SK-N-SH treated with all-trans-retinoic acid at 6 μM for 48 hours (cell line): ENCODE data around the gene RSPO4.

Experiments used
- ATAC-seq: fragments of 200-7000 bp; cut with Tn5 transposase; 3 replicates; pipeline ENCODE4 v1.9.1; 2020; ENCODE audit warnings: mild to moderate bottlenecking, moderate library complexity
- ARNTL ChIP-seq: fragments of 450-650 bp; formaldehyde crosslinking; IDR thresholded peaks from 2 replicates; pipeline ENCODE4 v1.5.0; 2020; ENCODE audit warnings: low read depth, mild to moderate bottlenecking, moderate library complexity, borderline replicate concordance
- CREB5 ChIP-seq: fragments of 250-450 bp; sonication (Bioruptor Pico); IDR thresholded peaks from 2 replicates; pipeline ENCODE4 v1.5.1; 2020; ENCODE audit warnings: low read depth, mild to moderate bottlenecking, moderate library complexity
- CSDC2 ChIP-seq: fragments of 250-450 bp; sonication (Bioruptor Pico); IDR thresholded peaks from 2 replicates; pipeline ENCODE4 v1.5.0; 2020; ENCODE audit warnings: mild to moderate bottlenecking, moderate library complexity
- ESRRG ChIP-seq: fragments of 250-450 bp; sonication (Bioruptor Pico); IDR thresholded peaks from 2 replicates; pipeline ENCODE4 v1.6.1; 2021; ENCODE audit warnings: mild to moderate bottlenecking
- GLIS3 ChIP-seq: fragments of 250-450 bp; sonication (Bioruptor Pico); IDR thresholded peaks from 2 replicates; pipeline ENCODE4 v1.5.0; 2020; ENCODE audit warnings: mild to moderate bottlenecking, moderate library complexity
- ISL1 ChIP-seq: fragments of 250-450 bp; sonication (Bioruptor Pico); IDR thresholded peaks from 2 replicates; pipeline ENCODE4 v2.1.2; 2022; ENCODE audit warnings: mild to moderate bottlenecking, moderate library complexity
- OSR1 ChIP-seq: fragments of 250-450 bp; sonication (Bioruptor Pico); IDR thresholded peaks from 2 replicates; pipeline ENCODE4 v1.8.0; 2022; ENCODE audit warnings: moderate library complexity, mild to moderate bottlenecking, inconsistent platforms
- PATZ1 ChIP-seq: fragments of 250-450 bp; sonication (Bioruptor Pico); IDR thresholded peaks from 2 replicates; pipeline ENCODE4 v1.8.0; 2020; ENCODE audit warnings: mild to moderate bottlenecking, moderate library complexity, borderline replicate concordance
- POU6F1 ChIP-seq: fragments of 250-450 bp; sonication (Bioruptor Pico); IDR thresholded peaks from 2 replicates; pipeline ENCODE4 v1.8.0; 2021; ENCODE audit warnings: low read depth, mild to moderate bottlenecking, moderate library complexity, borderline replicate concordance
- PPARA ChIP-seq: fragments of 250-450 bp; sonication (Bioruptor Pico); IDR thresholded peaks from 2 replicates; pipeline ENCODE4 v1.5.0; 2020; ENCODE audit warnings: mild to moderate bottlenecking, borderline replicate concordance
- RARB ChIP-seq: fragments of 250-450 bp; sonication (Bioruptor Pico); IDR thresholded peaks from 2 replicates; pipeline ENCODE4 v1.8.0; 2021; ENCODE audit warnings: mild to moderate bottlenecking, moderate library complexity
- SNAI2 ChIP-seq: fragments of 250-450 bp; sonication (Bioruptor Pico); IDR thresholded peaks from 2 replicates; pipeline ENCODE4 v1.5.0; 2020; ENCODE audit warnings: mild to moderate bottlenecking, moderate library complexity
- TCF4 ChIP-seq: fragments of 250-450 bp; sonication (Bioruptor Pico); IDR thresholded peaks from 2 replicates; pipeline ENCODE4 v1.8.0; 2021; ENCODE audit warnings: mild to moderate bottlenecking, moderate library complexity, borderline replicate concordance
- TOX ChIP-seq: fragments of 250-450 bp; sonication (Bioruptor Pico); IDR thresholded peaks from 2 replicates; pipeline ENCODE4 v1.8.0; 2021; ENCODE audit warnings: mild to moderate bottlenecking, moderate library complexity, borderline replicate concordance
- ZC3H10 ChIP-seq: fragments of 250-450 bp; sonication (Bioruptor Pico); IDR thresholded peaks from 2 replicates; pipeline ENCODE4 v1.5.1; 2021; ENCODE audit warnings: mild to moderate bottlenecking, moderate library complexity
- ZFP3 ChIP-seq: fragments of 250-450 bp; sonication (Bioruptor Pico); IDR thresholded peaks from 2 replicates; pipeline ENCODE4 v1.5.0; 2020; ENCODE audit warnings: mild to moderate bottlenecking, moderate library complexity
- ZFP30 ChIP-seq: fragments of 450-650 bp; formaldehyde crosslinking; IDR thresholded peaks from 2 replicates; pipeline ENCODE4 v1.5.0; 2022; ENCODE audit warnings: mild to moderate bottlenecking, moderate library complexity
- ZNF565 ChIP-seq: fragments of 450-650 bp; formaldehyde crosslinking; conservative IDR thresholded peaks from 2 replicates; pipeline ENCODE4 v1.5.0; 2020; ENCODE audit warnings: low read depth, mild to moderate bottlenecking, moderate library complexity
- ZNF70 ChIP-seq: fragments of 450-650 bp; formaldehyde crosslinking; IDR thresholded peaks from 2 replicates; pipeline ENCODE4 v1.5.0; 2020; ENCODE audit warnings: mild to moderate bottlenecking, moderate library complexity
- ZNF8 ChIP-seq: fragments of 450-650 bp; formaldehyde crosslinking; IDR thresholded peaks from 2 replicates; pipeline ENCODE4 v1.5.0; 2020; ENCODE audit warnings: mild to moderate bottlenecking, moderate library complexity
- TF ChIP-seq, protein P1 (sequence below): fragments of 250-450 bp; sonication (Bioruptor Pico); IDR thresholded peaks from 2 replicates; pipeline ENCODE4 v1.5.1; 2021; ENCODE audit warnings: mild to moderate bottlenecking, moderate library complexity
- TF ChIP-seq, protein P2 (sequence below): fragments of 250-450 bp; sonication (Bioruptor Pico); IDR thresholded peaks from 2 replicates; pipeline ENCODE4 v1.5.0; 2020; ENCODE audit warnings: mild to moderate bottlenecking, moderate library complexity

The RSPO4 gene

GRCh38 chr20:1015181-1015580 lies 13.1 kb upstream of the RSPO4 start:
- no peak for TF ChIP-seq RARB (CRISPR knock-in tag)
- TF ChIP-seq ESRRG: no peak
- TF ChIP-seq SNAI2: no peak
- TF ChIP-seq, all 23 proteins: peak for 0
- ATAC-seq: no peak

- no peak for ATAC-seq
- no peak for TF ChIP-seq ZC3H10
- TF ChIP-seq ISL1: no peak
- TF ChIP-seq CSDC2 (CRISPR knock-in tag): no peak
- no peak for TF ChIP-seq ZFP3
- TF ChIP-seq ZFP30 (CRISPR knock-in tag): no peak
- no peak for TF ChIP-seq ARNTL
- no peak for TF ChIP-seq PATZ1
- no peak for TF ChIP-seq ZNF565 (CRISPR knock-in tag)
- TF ChIP-seq ZNF70 (CRISPR knock-in tag): no peak
- TF ChIP-seq TCF4 (CRISPR knock-in tag): no peak
- TF ChIP-seq, protein P1, sequence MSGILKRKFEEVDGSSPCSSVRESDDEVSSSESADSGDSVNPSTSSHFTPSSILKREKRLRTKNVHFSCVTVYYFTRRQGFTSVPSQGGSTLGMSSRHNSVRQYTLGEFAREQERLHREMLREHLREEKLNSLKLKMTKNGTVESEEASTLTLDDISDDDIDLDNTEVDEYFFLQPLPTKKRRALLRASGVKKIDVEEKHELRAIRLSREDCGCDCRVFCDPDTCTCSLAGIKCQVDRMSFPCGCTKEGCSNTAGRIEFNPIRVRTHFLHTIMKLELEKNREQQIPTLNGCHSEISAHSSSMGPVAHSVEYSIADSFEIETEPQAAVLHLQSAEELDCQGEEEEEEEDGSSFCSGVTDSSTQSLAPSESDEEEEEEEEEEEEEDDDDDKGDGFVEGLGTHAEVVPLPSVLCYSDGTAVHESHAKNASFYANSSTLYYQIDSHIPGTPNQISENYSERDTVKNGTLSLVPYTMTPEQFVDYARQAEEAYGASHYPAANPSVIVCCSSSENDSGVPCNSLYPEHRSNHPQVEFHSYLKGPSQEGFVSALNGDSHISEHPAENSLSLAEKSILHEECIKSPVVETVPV (CRISPR knock-in tag): no peak
- TF ChIP-seq PPARA (CRISPR knock-in tag): no peak
Observed at GRCh38 chr20:1014471-1014870, 12.4 kb upstream of the RSPO4 start.

DNA sequence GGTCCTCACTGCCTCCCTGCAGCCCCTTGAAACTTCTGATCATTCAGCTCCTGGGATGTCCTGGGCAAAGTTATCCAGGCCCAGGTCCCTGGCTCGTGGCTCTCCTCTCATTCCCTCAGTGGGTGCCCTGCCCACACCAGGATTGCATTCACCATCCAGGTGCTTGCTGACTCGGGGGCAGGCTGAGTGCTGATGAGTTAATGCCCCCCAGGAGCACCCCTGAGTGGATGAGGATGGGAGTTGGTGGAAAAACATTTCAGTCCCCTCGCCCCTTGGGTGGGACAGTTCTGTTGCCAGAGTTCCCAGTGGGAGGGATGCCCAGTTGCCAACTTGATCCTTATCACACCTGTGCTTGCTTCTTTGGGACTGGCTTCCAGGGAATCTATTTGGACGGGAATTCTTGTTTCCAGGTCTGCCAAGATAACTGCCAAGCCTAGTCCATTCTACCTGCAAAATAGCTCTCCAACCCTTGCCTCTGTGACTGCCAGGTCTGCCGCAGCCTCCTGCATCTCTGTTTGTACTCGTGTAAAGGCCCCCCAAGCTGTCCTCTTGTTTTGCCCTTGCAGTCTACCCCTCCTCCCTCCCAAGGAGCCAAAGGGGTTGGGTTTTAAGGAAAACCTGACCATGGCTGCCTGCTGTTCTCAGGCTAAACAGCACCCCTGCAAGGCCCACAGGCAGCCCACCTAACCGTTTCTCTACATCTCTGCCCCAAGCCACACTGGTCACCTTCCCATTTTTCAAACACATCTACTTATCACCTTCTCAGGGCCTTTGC lies 11.6 kb upstream of the RSPO4 start:
- ATAC-seq: no peak
- no peak for TF ChIP-seq OSR1 (CRISPR knock-in tag)
- no peak for TF ChIP-seq TCF4 (CRISPR knock-in tag)
- no peak for TF ChIP-seq PPARA (CRISPR knock-in tag)
- no peak for TF ChIP-seq ARNTL
- no peak for TF ChIP-seq SNAI2
- no peak for TF ChIP-seq ZNF8 (CRISPR knock-in tag)
- TF ChIP-seq ZNF70 (CRISPR knock-in tag): no peak
- no peak for TF ChIP-seq PATZ1
- TF ChIP-seq CSDC2 (CRISPR knock-in tag): no peak
- no peak for TF ChIP-seq ZNF565 (CRISPR knock-in tag)

DNA sequence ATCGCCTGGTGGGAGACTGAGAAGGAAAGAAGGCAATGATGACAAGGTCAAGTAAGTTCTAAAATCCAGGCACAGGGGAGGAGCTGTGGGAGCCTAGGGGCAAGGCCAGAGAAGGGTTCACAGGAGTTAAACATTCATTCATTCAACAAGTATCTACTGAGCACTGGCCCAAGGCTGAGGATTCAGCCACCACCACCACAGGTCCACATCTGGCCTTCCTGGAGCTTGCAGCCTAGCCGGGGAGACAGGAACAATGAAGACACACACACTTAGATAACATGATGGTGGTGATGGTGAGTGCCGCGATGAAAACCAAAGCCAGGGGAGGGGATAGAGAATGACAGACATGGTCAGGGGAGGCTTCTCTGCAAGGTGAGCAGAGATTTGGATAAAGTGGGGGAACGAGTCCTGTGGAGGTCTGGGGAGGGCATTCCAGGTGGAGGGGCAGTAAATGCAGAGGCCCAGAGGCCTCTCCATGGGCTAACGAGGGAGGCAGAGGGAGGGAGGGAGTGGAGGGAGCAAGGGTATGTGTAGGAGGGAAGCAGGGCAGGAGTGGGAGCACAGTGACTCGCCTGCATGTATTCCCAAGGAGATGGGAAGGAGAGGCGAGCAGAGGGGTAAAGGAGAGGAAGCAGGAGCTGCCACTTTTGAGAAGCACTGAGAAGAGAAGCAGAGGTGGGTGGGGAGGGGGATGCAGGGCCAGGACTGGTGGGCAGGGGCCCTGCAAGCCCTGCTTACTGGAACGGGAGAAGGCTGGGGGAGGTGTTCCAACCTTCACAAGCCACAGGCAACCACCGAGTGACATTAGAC lies 10.5 kb upstream of the RSPO4 start:
- no peak for ATAC-seq
- no peak for TF ChIP-seq CSDC2 (CRISPR knock-in tag)

DNA sequence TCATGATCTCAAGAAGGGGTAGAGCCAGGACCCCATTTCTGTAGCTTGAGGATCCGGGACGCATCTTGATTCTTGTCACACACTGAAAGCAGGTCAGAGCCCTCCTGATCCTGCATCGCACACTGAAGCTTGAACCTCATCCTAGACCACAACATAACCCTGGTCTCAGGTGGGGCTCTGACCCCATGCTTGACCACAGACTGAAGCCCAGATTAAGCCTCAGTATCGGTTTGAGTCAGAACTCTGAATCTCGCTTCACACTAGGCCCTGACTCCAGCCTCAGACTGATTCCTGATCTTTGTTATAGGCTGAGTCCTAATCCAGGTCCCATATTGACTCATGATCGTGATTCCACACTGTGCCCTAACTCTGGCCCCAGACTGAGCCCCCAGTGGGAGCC lies 8.5 kb upstream of the RSPO4 start:
- ATAC-seq: no peak
- TF ChIP-seq, protein P2, sequence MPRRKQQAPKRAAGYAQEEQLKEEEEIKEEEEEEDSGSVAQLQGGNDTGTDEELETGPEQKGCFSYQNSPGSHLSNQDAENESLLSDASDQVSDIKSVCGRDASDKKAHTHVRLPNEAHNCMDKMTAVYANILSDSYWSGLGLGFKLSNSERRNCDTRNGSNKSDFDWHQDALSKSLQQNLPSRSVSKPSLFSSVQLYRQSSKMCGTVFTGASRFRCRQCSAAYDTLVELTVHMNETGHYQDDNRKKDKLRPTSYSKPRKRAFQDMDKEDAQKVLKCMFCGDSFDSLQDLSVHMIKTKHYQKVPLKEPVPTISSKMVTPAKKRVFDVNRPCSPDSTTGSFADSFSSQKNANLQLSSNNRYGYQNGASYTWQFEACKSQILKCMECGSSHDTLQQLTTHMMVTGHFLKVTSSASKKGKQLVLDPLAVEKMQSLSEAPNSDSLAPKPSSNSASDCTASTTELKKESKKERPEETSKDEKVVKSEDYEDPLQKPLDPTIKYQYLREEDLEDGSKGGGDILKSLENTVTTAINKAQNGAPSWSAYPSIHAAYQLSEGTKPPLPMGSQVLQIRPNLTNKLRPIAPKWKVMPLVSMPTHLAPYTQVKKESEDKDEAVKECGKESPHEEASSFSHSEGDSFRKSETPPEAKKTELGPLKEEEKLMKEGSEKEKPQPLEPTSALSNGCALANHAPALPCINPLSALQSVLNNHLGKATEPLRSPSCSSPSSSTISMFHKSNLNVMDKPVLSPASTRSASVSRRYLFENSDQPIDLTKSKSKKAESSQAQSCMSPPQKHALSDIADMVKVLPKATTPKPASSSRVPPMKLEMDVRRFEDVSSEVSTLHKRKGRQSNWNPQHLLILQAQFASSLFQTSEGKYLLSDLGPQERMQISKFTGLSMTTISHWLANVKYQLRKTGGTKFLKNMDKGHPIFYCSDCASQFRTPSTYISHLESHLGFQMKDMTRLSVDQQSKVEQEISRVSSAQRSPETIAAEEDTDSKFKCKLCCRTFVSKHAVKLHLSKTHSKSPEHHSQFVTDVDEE (CRISPR knock-in tag): no peak
- TF ChIP-seq OSR1 (CRISPR knock-in tag) (no peak), TOX (no peak), CREB5 (CRISPR knock-in tag) (no peak), ZFP30 (CRISPR knock-in tag) (no peak), ARNTL (no peak), ZNF70 (CRISPR knock-in tag) (no peak), TCF4 (CRISPR knock-in tag) (no peak), CSDC2 (CRISPR knock-in tag) (no peak), ZFP3 (no peak), ZNF8 (CRISPR knock-in tag) (no peak), POU6F1 (CRISPR knock-in tag) (no peak), ZNF565 (CRISPR knock-in tag) (no peak), GLIS3 (no peak)
